Left cardiac atrium (tissue), 4 donors: Measurements from ENCODE around the gene NBDY. TPM values are rescaled to one million over a fixed set of nuclear protein-coding genes. Genes with fewer than 3 reads are reported as not detected.

Source experiments
- ATAC-seq, 2 donors: fragments of 200-7000 bp; cut with Tn5 transposase; one replicate each; pipeline ENCODE4 v1.9.1; 2020; ENCODE audit warnings: mild to moderate bottlenecking in 2 of 2, moderate library complexity in 2 of 2
- DNase-seq: peaks from one replicate; pipeline ENCODE4 v3.0.0-alpha.2; 2020
- intact Hi-C, 2 donors: fragments of 100-400 bp; cut with DNase I; formaldehyde crosslinking; loops; one replicate each; pipeline versions ENCODE4 v1.14.1 to v1.15.1; 2022 to 2023
- total RNA-seq, 2 donors: library from RNA; stranded (reverse); fragmentation: NEBNext Ultra II Directional; extraction: Animal tissue kit (Norgen Biotek cat#: 25700); gene quantifications; one replicate each; pipeline ENCODE4 v1.2.1, GENCODE V29; 2021
- donor health status: DM: no; HTN: yes; CAD: no.
- donor health status: DM: no; HTN: yes; CAD: no; lungs with severe emphysema.
- donor health status: DM: yes; HTN: yes; CAD: no.
- donor health status: Dilated cardiomyopathy.

The NBDY gene
- total RNA-seq, 2 donors from 2014 or later: 27.5 to 32.6 TPM

DNA sequence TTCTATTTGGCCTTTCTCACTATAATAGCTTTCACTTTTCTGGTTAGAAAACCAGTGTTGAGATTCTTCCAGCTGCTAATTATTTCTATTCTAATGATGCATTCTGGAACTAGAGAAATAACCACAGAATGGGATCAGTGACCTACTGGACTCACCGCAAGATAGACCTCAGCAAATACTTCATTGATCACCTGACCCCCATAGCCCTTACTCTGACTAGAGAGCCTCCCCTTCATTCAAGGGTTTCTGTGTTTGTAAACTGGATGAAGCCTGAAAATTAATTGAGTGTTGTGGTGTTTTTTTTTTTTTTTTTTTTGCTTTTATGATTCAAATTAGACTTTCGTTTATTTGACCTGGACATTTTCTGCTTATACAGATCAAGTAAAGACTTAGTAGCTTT is 97.0 kb downstream of the NBDY start:
- no peak for ATAC-seq
- DNase-seq: no peak
- intact Hi-C loops: no loop called here

DNA sequence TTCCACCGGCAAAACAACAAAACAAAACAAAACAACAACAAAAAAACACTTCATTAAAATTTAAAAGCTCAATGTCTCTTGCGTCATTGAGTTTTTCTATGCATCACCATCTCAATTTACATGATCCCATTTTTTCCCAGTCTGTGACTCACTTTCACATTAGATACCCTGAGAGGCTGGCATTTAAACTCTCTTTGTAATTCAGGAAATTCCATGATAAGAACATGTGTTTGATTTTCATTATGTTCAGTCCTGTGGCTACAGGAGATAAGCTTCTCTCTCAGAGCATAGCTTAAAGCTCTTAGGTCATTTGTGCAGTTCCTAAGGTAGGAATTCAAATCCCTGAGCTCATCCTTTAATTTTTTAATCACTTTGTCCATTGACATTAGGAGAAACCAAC is 104.6 kb downstream of the NBDY start:
- ATAC-seq: no peak
- DNase-seq: no peak
- intact Hi-C loops: no loop called here

DNA sequence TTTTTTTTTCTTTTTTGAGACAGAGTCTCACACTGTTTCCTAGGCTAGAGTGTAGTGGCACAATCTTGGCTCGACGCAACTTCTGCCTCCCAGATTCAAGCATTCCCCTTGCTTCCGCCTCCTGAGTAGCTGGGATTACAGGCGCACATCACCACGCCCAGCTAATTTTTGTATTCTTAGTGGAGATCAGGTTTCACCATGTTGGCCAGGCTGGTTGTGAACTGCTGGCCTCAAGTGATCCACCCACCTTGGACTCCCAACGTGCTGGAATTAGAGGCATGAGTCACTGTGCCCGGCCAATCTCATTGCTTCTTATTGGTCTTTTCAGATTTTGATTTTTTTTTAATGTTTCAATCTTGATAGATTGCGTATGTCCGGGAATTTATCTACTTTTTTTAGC is 124.4 kb downstream of the NBDY start:
- intact Hi-C loops: no loop called here
- no peak for DNase-seq
- ATAC-seq: no peak

DNA sequence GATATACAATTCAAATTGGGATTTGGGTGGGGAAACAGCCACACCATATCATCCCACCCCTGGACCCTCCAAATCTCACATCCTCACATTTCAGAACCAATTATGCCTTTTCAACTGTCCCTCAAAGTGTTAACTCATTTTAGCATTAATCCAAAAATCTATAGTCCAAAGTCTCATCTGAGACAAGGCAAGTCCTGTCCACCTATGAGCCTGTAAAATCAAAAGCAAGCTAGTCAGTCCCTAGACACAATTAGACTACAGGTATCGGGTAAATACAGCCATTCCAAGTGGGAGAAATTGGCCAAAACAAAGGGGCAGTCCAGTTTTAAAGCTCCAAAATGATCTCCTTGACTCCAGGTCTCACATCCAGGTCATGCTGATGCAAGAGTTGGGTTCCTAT is 128.0 kb downstream of the NBDY start:
- ATAC-seq: no peak
- no peak for DNase-seq
- intact Hi-C loops: no loop called here

DNA sequence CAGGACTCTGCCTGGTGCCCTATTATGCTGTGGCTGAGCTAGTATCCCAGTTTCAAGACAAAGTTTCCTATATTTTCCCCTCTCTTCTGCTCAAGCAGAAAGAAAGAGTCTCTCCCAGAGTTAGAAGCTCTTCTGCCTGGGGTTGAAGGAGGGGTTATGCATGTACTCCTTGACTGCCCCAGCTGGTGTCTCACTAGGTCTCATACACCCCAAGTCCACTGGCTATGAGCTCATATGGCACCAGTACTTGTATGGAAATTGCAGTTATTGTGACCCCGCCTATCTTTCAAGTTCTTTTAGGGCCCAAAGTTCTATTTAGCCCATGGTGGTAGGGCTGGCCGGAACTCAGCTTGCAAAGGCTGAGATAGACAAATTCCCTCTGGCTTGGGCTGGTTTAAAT is 131.8 kb downstream of the NBDY start:
- ATAC-seq (no peak), DNase-seq (no peak)
- intact Hi-C loops: no loop called here

Other genes starting within 250 kb of the NBDY start
- gene UBQLN2, start 165.6 kb upstream of the NBDY start, total RNA-seq: 10 to 100 TPM; 27.9 to 28.8 TPM